CD4-positive, alpha-beta memory T cell (primary cell): Measurements from ENCODE around the gene DTWD2. TPM values are rescaled to one million over a fixed set of nuclear protein-coding genes. Genes with fewer than 3 reads are reported as not detected.

ENCODE experiments used
- CTCF ChIA-PET: fragments of 350-600 bp; sonication (Branson Sonifier 250); formaldehyde crosslinking; loops from one replicate; lab custom pipeline; 2021; ENCODE audit warnings: inconsistent platforms; ENCODE audit not compliant: partially characterized antibody; lab: Charles Lee
- POLR2A ChIA-PET: fragments of 350-600 bp; sonication (Branson Sonifier 250); formaldehyde crosslinking; loops from one replicate; lab custom pipeline; 2021; ENCODE audit not compliant: partially characterized antibody; lab: Charles Lee
- DNase-seq, 5 donors: peaks; one replicate each; pipeline versions ENCODE4 v3.0.0 to v3.0.0-alpha.2; 2020 to 2022; ENCODE audit warnings: mixed read lengths in 1 of 5
- H3K27ac ChIP-seq: one replicate; pipeline ENCODE4 v1.7.0; 2013; ENCODE audit warnings: low read depth, low read length
- H3K27me3 ChIP-seq: 2 replicates; pipeline ENCODE4 v1.7.0; 2013; ENCODE audit warnings: mild to moderate bottlenecking, low read length, moderate library complexity; ENCODE audit not compliant: insufficient read depth
- H3K36me3 ChIP-seq: 2 replicates; pipeline ENCODE4 v1.7.0; 2013; ENCODE audit warnings: mild to moderate bottlenecking, low read length, moderate library complexity; ENCODE audit not compliant: insufficient read depth
- H3K4me1 ChIP-seq: 2 replicates; pipeline ENCODE4 v1.7.0; 2013; ENCODE audit warnings: mild to moderate bottlenecking, low read length, moderate library complexity; ENCODE audit not compliant: insufficient read depth
- H3K4me3 ChIP-seq, 2 donors: one replicate each; pipeline ENCODE4 v1.7.0; 2013; ENCODE audit warnings: low read length in 2 of 2, mild to moderate bottlenecking in 1 of 2
- H3K9me3 ChIP-seq, 2 donors: one replicate each; pipeline ENCODE4 v1.7.0; 2013; ENCODE audit warnings: low read length in 2 of 2, control low read depth in 1 of 2; ENCODE audit not compliant: control insufficient read depth in 1 of 2
- H3K27ac Mint-ChIP-seq, 7 donors: one replicate each; pipeline ENCODE4 v1.8.0; 2020 to 2021; ENCODE audit warnings: mixed read lengths in 7 of 7, mild to moderate bottlenecking in 6 of 7, inconsistent platforms in 3 of 7, moderate library complexity in 3 of 7
- H3K27me3 Mint-ChIP-seq, 2 donors: one replicate each; pipeline ENCODE4 v1.8.0; 2020 to 2021; ENCODE audit warnings: mixed read lengths in 2 of 2
- H3K36me3 Mint-ChIP-seq, 2 donors: one replicate each; pipeline ENCODE4 v1.8.0; 2020 to 2021; ENCODE audit warnings: mixed read lengths in 2 of 2, inconsistent platforms in 1 of 2, mild to moderate bottlenecking in 1 of 2
- H3K4me1 Mint-ChIP-seq, 4 donors: one replicate each; pipeline ENCODE4 v1.8.0; 2020 to 2021; ENCODE audit warnings: mixed read lengths in 4 of 4, mild to moderate bottlenecking in 1 of 4
- H3K4me3 Mint-ChIP-seq, 8 donors: one replicate each; pipeline ENCODE4 v1.8.0; 2020 to 2021; ENCODE audit warnings: mixed read lengths in 8 of 8, mild to moderate bottlenecking in 7 of 8, moderate library complexity in 6 of 8, inconsistent platforms in 3 of 8
- H3K9me3 Mint-ChIP-seq, 8 donors: one replicate each; pipeline ENCODE4 v1.8.0; 2020 to 2021; ENCODE audit warnings: mixed read lengths in 8 of 8, mild to moderate bottlenecking in 5 of 8, inconsistent platforms in 3 of 8, moderate library complexity in 1 of 8
- intact Hi-C: fragments of 100-400 bp; cut with micrococcal nuclease; formaldehyde crosslinking; loops from one replicate; pipeline ENCODE4 v1.15.1; 2023
- polyA plus RNA-seq, 2 donors: library from polyadenylated mRNA; unstranded; fragments of 300-500 nt; fragmentation: Illumina TruSeq; gene quantifications; one replicate each; pipeline ENCODE4 v1.2.3, GENCODE V29; 2021
- total RNA-seq, 2 experiments: library from RNA; stranded (reverse); gene quantifications; one replicate each; pipeline ENCODE4 v1.2.3, GENCODE V29; 2021

The DTWD2 gene
- total and polyA plus RNA-seq, 4 experiments from 2014 or later, result 2.0 to 3.5 (median 3.3) TPM

DNA sequence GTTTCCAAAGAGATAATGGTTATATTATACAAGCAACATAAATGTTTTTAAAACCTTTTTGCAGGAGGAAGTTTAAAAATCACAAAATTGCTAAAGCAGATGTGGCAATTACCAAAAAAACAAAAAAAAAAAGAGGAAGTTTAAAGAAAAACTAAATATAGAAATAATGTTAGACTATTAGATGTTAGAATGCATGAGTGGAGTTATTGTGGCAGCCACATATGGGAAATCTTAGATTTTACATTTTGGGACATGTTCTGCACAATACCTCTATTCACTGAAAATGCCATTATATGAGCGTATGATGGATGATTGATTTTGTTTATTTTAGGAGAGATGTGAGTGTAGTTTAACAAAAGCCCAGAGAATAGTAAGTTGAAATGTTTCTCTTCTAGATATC is 31.2 kb upstream of the DTWD2 start:
- no peak overlapping the region for H3K4me3 Mint-ChIP-seq
- peaks cover 0 to 3% (median 0%) of the 10 kb centered on the region in 8 donors for H3K9me3 Mint-ChIP-seq
- no peak overlapping the region for H3K4me3 ChIP-seq
- intact Hi-C loops, result no loop called here
- DNase-seq, result no peak
- ChIA-PET POLR2A (no interaction called here), CTCF (interaction anchor here (1.1 to 3.8 kb wide), 4 partner anchors 296 to 415 kb away, joined by 3 to 53 read pairs (median 10); no protein-coding TSS in a partner anchor)
- no peaks in the 10 kb centered on the region for H3K27me3 ChIP-seq
- no peaks in the 10 kb centered on the region for H3K9me3 ChIP-seq
- no peaks in the 10 kb centered on the region for H3K4me1 Mint-ChIP-seq
- no peaks in the 10 kb centered on the region for H3K36me3 Mint-ChIP-seq
- H3K27me3 Mint-ChIP-seq, result no peaks in the 10 kb centered on the region
- no peak overlapping the region for H3K27ac ChIP-seq
- H3K4me1 ChIP-seq, result no peaks in the 10 kb centered on the region
- no peaks in the 10 kb centered on the region for H3K36me3 ChIP-seq
- no peak overlapping the region for H3K27ac Mint-ChIP-seq

- Histone ChIP-seq H3K36me3 (no peaks in the 10 kb centered on the region), H3K4me3 (no peak overlapping the region), H3K9me3 (no peaks in the 10 kb centered on the region), H3K27ac (no peak overlapping the region), H3K4me1 (no peaks in the 10 kb centered on the region), H3K27me3 (no peaks in the 10 kb centered on the region)
- no peaks in the 10 kb centered on the region for H3K4me1 Mint-ChIP-seq
- H3K4me3 Mint-ChIP-seq, result no peak overlapping the region
- ChIA-PET CTCF (interaction anchor here (1.0 to 3.3 kb wide), 3 partner anchors 29 to 417 kb away, joined by 3 to 17 read pairs (median 5); no protein-coding TSS in a partner anchor), POLR2A (no interaction called here)
- no peaks in the 10 kb centered on the region for H3K27me3 Mint-ChIP-seq
- no peak for DNase-seq
- H3K27ac Mint-ChIP-seq, result no peak overlapping the region
- intact Hi-C loops, result no loop called here
- H3K36me3 Mint-ChIP-seq, result no peaks in the 10 kb centered on the region
- no peaks in the 10 kb centered on the region for H3K9me3 Mint-ChIP-seq
Observed at GRCh38 chr5:119017994-119018393, 29.6 kb upstream of the DTWD2 start.

DNA sequence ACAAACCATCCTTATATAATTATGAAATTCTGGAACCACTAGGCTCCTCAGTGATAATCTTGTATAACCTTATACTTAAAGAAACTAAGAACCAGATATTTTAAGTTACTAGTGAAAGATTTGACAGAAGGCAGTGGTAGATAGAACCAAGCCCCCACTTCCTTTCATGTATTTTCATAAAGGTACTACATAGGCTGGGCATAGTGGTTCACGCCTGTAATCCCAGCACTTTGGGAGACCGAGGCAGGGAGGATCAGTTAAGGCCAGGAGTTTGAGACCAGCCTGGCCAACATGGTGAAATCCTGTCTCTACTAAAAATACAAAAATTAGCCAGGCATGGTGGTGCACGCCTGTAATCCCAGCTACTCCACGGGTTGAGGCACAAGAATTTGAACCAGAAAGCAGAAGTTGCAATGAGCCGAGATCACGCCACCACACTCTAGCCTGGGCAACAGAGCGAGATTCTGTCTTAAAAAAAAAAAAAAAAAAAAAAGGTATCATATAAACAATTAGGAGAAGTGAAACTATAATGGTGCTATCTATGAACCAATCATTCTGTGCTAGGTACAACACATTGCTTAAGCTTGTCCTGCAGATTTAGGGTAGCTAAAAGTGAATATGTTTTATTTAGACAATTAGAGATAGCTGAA is 27.9 kb upstream of the DTWD2 start:
- ChIA-PET POLR2A (no interaction called here), CTCF (no interaction called here)
- H3K27me3 Mint-ChIP-seq, result no peaks in the 10 kb centered on the region
- no peaks in the 10 kb centered on the region for H3K36me3 Mint-ChIP-seq
- H3K9me3 Mint-ChIP-seq, result no peaks in the 10 kb centered on the region
- no peak for DNase-seq
- H3K36me3 ChIP-seq, result no peaks in the 10 kb centered on the region
- no peaks in the 10 kb centered on the region for H3K9me3 ChIP-seq
- no peaks in the 10 kb centered on the region for H3K4me1 ChIP-seq
- no peak overlapping the region for H3K27ac Mint-ChIP-seq
- no peaks in the 10 kb centered on the region for H3K27me3 ChIP-seq
- H3K4me3 ChIP-seq, result no peak overlapping the region
- H3K4me1 Mint-ChIP-seq, result no peaks in the 10 kb centered on the region
- no peak overlapping the region for H3K27ac ChIP-seq
- H3K4me3 Mint-ChIP-seq, result no peak overlapping the region
- intact Hi-C loops, result no loop called here

DNA sequence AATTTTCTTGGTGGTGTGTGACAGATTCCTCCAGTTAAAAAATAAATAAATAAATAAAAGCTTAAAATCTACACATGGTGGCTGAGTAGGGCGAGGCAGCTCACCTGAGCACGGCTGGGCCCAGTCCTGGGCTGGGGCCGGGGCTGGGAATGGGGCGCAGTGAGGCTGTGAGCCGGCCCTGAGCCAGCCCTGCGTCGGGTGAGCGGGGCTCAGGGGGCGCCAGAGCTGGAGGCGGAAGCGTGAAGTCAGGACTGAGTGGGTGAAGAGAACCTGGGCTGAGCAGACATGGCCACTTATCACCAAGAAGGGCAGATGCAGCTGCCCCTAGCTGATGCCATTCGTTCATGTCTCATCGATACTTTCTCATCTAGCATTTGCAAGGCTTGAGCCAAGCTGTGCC is 22.8 kb upstream of the DTWD2 start:
- Mint-ChIP-seq H3K9me3 (no peaks in the 10 kb centered on the region), H3K4me1 (no peaks in the 10 kb centered on the region), H3K4me3 (no peak overlapping the region), H3K27me3 (peaks cover 0 to 1% of the 10 kb centered on the region in 2 donors), H3K27ac (no peak overlapping the region), H3K36me3 (no peaks in the 10 kb centered on the region)
- CTCF ChIA-PET, result interaction anchor here (1.3 kb wide), 1 partner anchor 23 kb away, joined by 6 read pairs; the partner anchor contains the start of gene DTWD2
- no peaks in the 10 kb centered on the region for H3K4me1 ChIP-seq
- H3K27ac ChIP-seq, result no peak overlapping the region
- no peak overlapping the region for H3K4me3 ChIP-seq
- H3K36me3 ChIP-seq, result no peaks in the 10 kb centered on the region
- H3K27me3 ChIP-seq, result no peaks in the 10 kb centered on the region
- DNase-seq, result no peak
- POLR2A ChIA-PET, result no interaction called here
- intact Hi-C loops, result no loop called here
- no peaks in the 10 kb centered on the region for H3K9me3 ChIP-seq

GRCh38 chr5:119010206-119010605 is 21.9 kb upstream of the DTWD2 start:
- POLR2A ChIA-PET, result no interaction called here
- intact Hi-C loops, result no loop called here
- H3K9me3 ChIP-seq, result no peaks in the 10 kb centered on the region
- H3K27me3 ChIP-seq, result no peaks in the 10 kb centered on the region
- no peak overlapping the region for H3K27ac Mint-ChIP-seq
- H3K4me3 Mint-ChIP-seq, result no peak overlapping the region
- H3K4me1 ChIP-seq, result no peaks in the 10 kb centered on the region
- H3K36me3 ChIP-seq, result no peaks in the 10 kb centered on the region
- H3K4me1 Mint-ChIP-seq, result no peaks in the 10 kb centered on the region
- CTCF ChIA-PET, result no interaction called here
- no peak overlapping the region for H3K4me3 ChIP-seq
- no peak for DNase-seq
- H3K27me3 Mint-ChIP-seq, result peaks cover 0 to 1% of the 10 kb centered on the region in 2 donors
- no peaks in the 10 kb centered on the region for H3K9me3 Mint-ChIP-seq
- H3K27ac ChIP-seq, result no peak overlapping the region
- no peaks in the 10 kb centered on the region for H3K36me3 Mint-ChIP-seq

DNA sequence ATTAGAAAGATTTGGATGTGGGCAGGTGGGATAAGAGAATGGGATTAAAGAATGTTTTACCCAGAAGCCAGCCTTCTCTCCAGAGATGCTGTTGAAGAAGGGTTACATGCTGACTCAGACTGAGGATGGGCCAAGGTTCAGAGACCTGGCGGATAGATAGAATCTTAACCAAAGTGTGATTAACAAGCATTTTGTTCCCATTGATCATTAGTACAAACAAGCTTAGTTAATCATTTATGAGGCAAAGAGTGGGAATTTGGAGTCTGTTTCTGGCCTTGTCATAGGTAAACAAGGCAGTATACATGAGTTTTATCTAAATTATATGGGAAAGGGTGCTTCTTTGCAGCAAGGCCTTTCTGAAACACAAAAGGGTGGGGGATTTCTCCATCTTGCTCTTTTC is 20.8 kb upstream of the DTWD2 start:
- no peaks in the 10 kb centered on the region for H3K36me3 ChIP-seq
- no peak overlapping the region for H3K4me3 ChIP-seq
- peak overlapping the region in 1 of 7 donors; percentile 26 for H3K27ac Mint-ChIP-seq
- intact Hi-C loops, result no loop called here
- DNase-seq, result no peak
- H3K27ac ChIP-seq, result no peak overlapping the region
- ChIA-PET POLR2A (no interaction called here), CTCF (no interaction called here)
- H3K27me3 ChIP-seq, result no peaks in the 10 kb centered on the region
- no peaks in the 10 kb centered on the region for H3K9me3 ChIP-seq
- no peak overlapping the region for H3K4me3 Mint-ChIP-seq
- H3K9me3 Mint-ChIP-seq, result no peaks in the 10 kb centered on the region
- no peaks in the 10 kb centered on the region for H3K36me3 Mint-ChIP-seq
- no peaks in the 10 kb centered on the region for H3K4me1 ChIP-seq
- no peaks in the 10 kb centered on the region for H3K4me1 Mint-ChIP-seq
- peaks cover 0 to 1% of the 10 kb centered on the region in 2 donors for H3K27me3 Mint-ChIP-seq

DNA sequence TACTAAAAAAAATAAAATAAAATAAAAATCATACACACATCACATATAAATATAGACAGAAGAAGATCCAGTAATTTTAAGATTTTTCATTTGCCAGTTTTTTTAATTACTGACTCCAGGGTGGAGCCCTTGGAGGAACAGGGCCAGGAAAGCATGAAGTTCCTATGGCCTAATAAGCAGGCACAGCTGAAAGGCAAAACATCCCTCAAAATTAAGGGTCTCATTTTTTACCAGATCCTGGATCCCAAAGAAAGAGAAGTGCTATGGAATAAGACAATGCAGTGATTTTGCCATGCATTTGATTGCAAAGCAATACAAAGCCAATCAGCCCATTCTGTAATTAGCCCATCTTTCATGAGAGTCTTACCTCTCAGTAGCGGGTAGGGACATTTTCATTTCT is 11.3 kb upstream of the DTWD2 start:
- no peak overlapping the region for H3K27ac Mint-ChIP-seq
- Histone ChIP-seq H3K27ac (no peak overlapping the region), H3K9me3 (peaks cover 0 to 3% of the 10 kb centered on the region in 2 donors), H3K27me3 (no peaks in the 10 kb centered on the region), H3K36me3 (no peaks in the 10 kb centered on the region), H3K4me1 (no peaks in the 10 kb centered on the region), H3K4me3 (no peak overlapping the region)
- ChIA-PET CTCF (interaction anchor here (1.5 kb wide), 1 partner anchor 12 kb away, joined by 7 read pairs; the partner anchor contains the start of gene DTWD2), POLR2A (no interaction called here)
- DNase-seq, result no peak
- no peak overlapping the region for H3K4me3 Mint-ChIP-seq
- peaks cover 3 to 4% of the 10 kb centered on the region in 2 donors for H3K27me3 Mint-ChIP-seq
- intact Hi-C loops, result no loop called here
- H3K4me1 Mint-ChIP-seq, result no peaks in the 10 kb centered on the region
- H3K9me3 Mint-ChIP-seq, result peaks cover 0 to 39% (median 28%) of the 10 kb centered on the region in 8 donors
- peaks cover 0 to 4% of the 10 kb centered on the region in 2 donors for H3K36me3 Mint-ChIP-seq
